Measurements from ENCODE around the gene LRBA.
A peak's percentile ranks its signal among the peaks of the same experiment; 100 is the strongest.
"Not testable (repeated sequence)": the region's sequence is repeated elsewhere in the genome, so short reads cannot be mapped to it uniquely, and the experiment has no call there.

Gene LRBA

GRCh38 chr4:150401083-150401687, 613.9 kb downstream of the LRBA start:
- no peaks in the 10 kb centered on the region for H3K9me3 ChIP-seq (ENCODE audit: control insufficient read depth in 2 of 2, low read length in 2 of 2)
- no peaks in the 10 kb centered on the region for H3K27me3 ChIP-seq (ENCODE audit: control insufficient read depth in 1 of 2, insufficient read depth in 2 of 2, low read length in 2 of 2)
- no peak overlapping the region for H3K9ac ChIP-seq (ENCODE audit: low read length in 2 of 2)
- no peak overlapping the region for H3K4me3 ChIP-seq (ENCODE audit: low read length in 2 of 2)
- peaks cover 3% of the 10 kb centered on the region for H3K4me1 ChIP-seq (ENCODE audit: control insufficient read depth, insufficient read depth, low read length)
- no peaks in the 10 kb centered on the region for H3K36me3 ChIP-seq (ENCODE audit: control insufficient read depth in 2 of 2, insufficient read depth in 2 of 2, low read length in 2 of 2)
- no peak overlapping the region for H3K27ac ChIP-seq (ENCODE audit: low read length)

GRCh38 chr4:150395872-150396271, 619.2 kb downstream of the LRBA start:
- H3K36me3 ChIP-seq (ENCODE audit: control insufficient read depth in 2 of 2, insufficient read depth in 2 of 2, low read length in 2 of 2), result no peaks in the 10 kb centered on the region
- H3K4me3 ChIP-seq (ENCODE audit: low read length in 2 of 2), result no peak overlapping the region
- H3K4me1 ChIP-seq (ENCODE audit: control insufficient read depth, insufficient read depth, low read length), result no peaks in the 10 kb centered on the region
- H3K9me3 ChIP-seq (ENCODE audit: control insufficient read depth in 2 of 2, low read length in 2 of 2), result no peaks in the 10 kb centered on the region
- H3K27me3 ChIP-seq (ENCODE audit: control insufficient read depth in 1 of 2, insufficient read depth in 2 of 2, low read length in 2 of 2), result no peaks in the 10 kb centered on the region
- no peak overlapping the region for H3K9ac ChIP-seq (ENCODE audit: low read length in 2 of 2)
- no peak overlapping the region for H3K27ac ChIP-seq (ENCODE audit: low read length)

DNA sequence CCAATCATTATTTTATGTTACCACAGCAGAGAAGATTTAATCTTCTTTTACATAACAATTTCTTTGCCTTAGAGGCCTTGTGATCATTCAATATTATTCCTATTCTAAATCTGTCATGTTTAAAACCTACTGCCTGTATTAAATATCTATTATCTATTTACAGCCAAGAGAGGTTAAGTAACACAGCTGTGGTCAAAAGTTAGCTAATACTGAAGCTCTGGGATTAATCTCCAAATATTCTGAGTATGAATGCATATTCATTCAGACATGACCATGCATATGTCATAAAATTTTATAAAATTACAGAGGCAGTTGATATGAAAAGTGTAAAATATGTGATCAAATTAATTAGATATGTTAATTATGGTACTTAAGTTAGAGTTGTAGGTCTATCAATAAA, 621.0 kb downstream of the LRBA start:
- no peaks in the 10 kb centered on the region for H3K4me1 ChIP-seq (ENCODE audit: control insufficient read depth, insufficient read depth, low read length)
- no peak overlapping the region for H3K9ac ChIP-seq (ENCODE audit: low read length in 2 of 2)
- no peak overlapping the region for H3K4me3 ChIP-seq (ENCODE audit: low read length in 2 of 2)
- H3K27ac ChIP-seq (ENCODE audit: low read length), result no peak overlapping the region
- H3K27me3 ChIP-seq (ENCODE audit: control insufficient read depth in 1 of 2, insufficient read depth in 2 of 2, low read length in 2 of 2), result no peaks in the 10 kb centered on the region
- no peaks in the 10 kb centered on the region for H3K9me3 ChIP-seq (ENCODE audit: control insufficient read depth in 2 of 2, low read length in 2 of 2)
- no peaks in the 10 kb centered on the region for H3K36me3 ChIP-seq (ENCODE audit: control insufficient read depth in 2 of 2, insufficient read depth in 2 of 2, low read length in 2 of 2)

- no peak overlapping the region for H3K4me3 ChIP-seq (ENCODE audit: low read length in 2 of 2)
- H3K36me3 ChIP-seq (ENCODE audit: control insufficient read depth in 2 of 2, insufficient read depth in 2 of 2, low read length in 2 of 2), result no peaks in the 10 kb centered on the region
- no peak overlapping the region for H3K9ac ChIP-seq (ENCODE audit: low read length in 2 of 2)
These were observed 624.0 kb downstream of the LRBA start for GRCh38 chr4:150391052-150391451.

DNA sequence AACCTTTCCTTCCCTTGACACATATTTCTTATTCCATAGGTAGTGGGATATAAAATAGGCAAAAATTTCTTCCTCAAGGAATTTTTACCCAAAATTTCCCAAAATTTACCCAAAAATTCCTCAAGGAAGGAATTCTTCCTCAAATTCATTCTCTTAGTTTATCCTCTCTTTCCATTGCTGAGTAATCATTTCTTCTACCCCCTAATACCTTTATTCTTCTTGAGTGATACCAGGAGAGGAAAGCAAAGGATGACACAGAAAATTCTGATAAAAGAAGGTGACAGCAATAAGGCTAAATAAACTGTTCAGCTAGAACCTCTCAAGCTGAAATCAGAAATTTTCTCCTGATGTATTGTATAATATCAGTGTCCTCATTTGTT, 624.6 kb downstream of the LRBA start:
- Histone ChIP-seq H3K27ac (ENCODE audit: low read length) (no peak overlapping the region), H3K27me3 (ENCODE audit: control insufficient read depth in 1 of 2, insufficient read depth in 2 of 2, low read length in 2 of 2) (no peaks in the 10 kb centered on the region), H3K36me3 (ENCODE audit: control insufficient read depth in 2 of 2, insufficient read depth in 2 of 2, low read length in 2 of 2) (no peaks in the 10 kb centered on the region), H3K9ac (ENCODE audit: low read length in 2 of 2) (no peak overlapping the region), H3K9me3 (ENCODE audit: control insufficient read depth in 2 of 2, low read length in 2 of 2) (no peaks in the 10 kb centered on the region), H3K4me3 (ENCODE audit: low read length in 2 of 2) (no peak overlapping the region), H3K4me1 (ENCODE audit: control insufficient read depth, insufficient read depth, low read length) (peaks cover 2% of the 10 kb centered on the region)

More at GRCh38 chr4:150391052-150391451, 624.0 kb downstream of the LRBA start:
- no peaks in the 10 kb centered on the region for H3K4me1 ChIP-seq (ENCODE audit: control insufficient read depth, insufficient read depth, low read length)
- H3K27me3 ChIP-seq (ENCODE audit: control insufficient read depth in 1 of 2, insufficient read depth in 2 of 2, low read length in 2 of 2), result no peaks in the 10 kb centered on the region
- H3K27ac ChIP-seq (ENCODE audit: low read length), result no peak overlapping the region
- no peaks in the 10 kb centered on the region for H3K9me3 ChIP-seq (ENCODE audit: control insufficient read depth in 2 of 2, low read length in 2 of 2)

DNA sequence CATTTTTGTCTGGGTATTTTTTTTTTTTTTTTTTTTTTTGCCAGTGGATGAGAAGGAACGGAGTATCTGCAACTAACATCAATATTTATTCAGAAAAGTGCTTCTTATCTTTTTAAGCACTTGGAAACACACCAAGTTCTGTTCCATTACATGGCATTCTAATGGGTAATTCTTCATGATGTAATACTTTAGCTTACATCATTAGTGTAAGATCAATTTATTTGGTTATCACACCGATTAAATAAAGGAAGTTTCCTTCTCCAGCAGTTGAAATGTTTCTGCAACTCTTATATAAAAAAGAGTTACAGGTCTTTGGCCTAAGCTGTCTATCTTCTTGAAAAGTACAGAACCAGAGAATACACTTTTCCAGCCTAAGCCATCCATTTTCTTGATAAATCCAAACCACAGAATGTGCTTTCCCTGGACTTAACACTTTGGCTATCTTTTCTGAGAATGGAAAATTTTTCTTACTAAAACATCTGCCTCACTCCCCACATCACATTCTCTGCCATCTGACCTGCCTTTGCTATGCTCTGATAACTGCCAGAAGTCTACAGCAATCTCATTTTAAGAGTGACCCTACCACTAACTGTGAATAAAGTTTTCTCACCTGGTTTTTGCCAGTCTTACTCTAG, 625.1 kb downstream of the LRBA start:
- Histone ChIP-seq H3K4me3 (ENCODE audit: low read length in 2 of 2) (no peak overlapping the region), H3K27me3 (ENCODE audit: control insufficient read depth in 1 of 2, insufficient read depth in 2 of 2, low read length in 2 of 2) (no peaks in the 10 kb centered on the region), H3K9me3 (ENCODE audit: control insufficient read depth in 2 of 2, low read length in 2 of 2) (no peaks in the 10 kb centered on the region), H3K27ac (ENCODE audit: low read length) (no peak overlapping the region), H3K4me1 (ENCODE audit: control insufficient read depth, insufficient read depth, low read length) (peaks cover 5% of the 10 kb centered on the region), H3K36me3 (ENCODE audit: control insufficient read depth in 2 of 2, insufficient read depth in 2 of 2, low read length in 2 of 2) (no peaks in the 10 kb centered on the region), H3K9ac (ENCODE audit: low read length in 2 of 2) (no peak overlapping the region)

GRCh38 chr4:150387981-150388380, 627.1 kb downstream of the LRBA start:
- no peak overlapping the region for H3K27ac ChIP-seq (ENCODE audit: low read length)
- peaks cover 5% of the 10 kb centered on the region for H3K4me1 ChIP-seq (ENCODE audit: control insufficient read depth, insufficient read depth, low read length)
- H3K9ac ChIP-seq (ENCODE audit: low read length in 2 of 2), result no peak overlapping the region
- H3K4me3 ChIP-seq (ENCODE audit: low read length in 2 of 2), result no peak overlapping the region
- no peaks in the 10 kb centered on the region for H3K27me3 ChIP-seq (ENCODE audit: control insufficient read depth in 1 of 2, insufficient read depth in 2 of 2, low read length in 2 of 2)
- no peaks in the 10 kb centered on the region for H3K36me3 ChIP-seq (ENCODE audit: control insufficient read depth in 2 of 2, insufficient read depth in 2 of 2, low read length in 2 of 2)
- H3K9me3 ChIP-seq (ENCODE audit: control insufficient read depth in 2 of 2, low read length in 2 of 2), result no peaks in the 10 kb centered on the region

GRCh38 chr4:150386415-150386814, 628.7 kb downstream of the LRBA start:
- H3K4me3 ChIP-seq (ENCODE audit: low read length in 2 of 2); H3K4me1 ChIP-seq (ENCODE audit: control insufficient read depth, insufficient read depth, low read length); H3K9ac ChIP-seq (ENCODE audit: low read length in 2 of 2); H3K36me3 ChIP-seq (ENCODE audit: control insufficient read depth in 2 of 2, insufficient read depth in 2 of 2, low read length in 2 of 2); H3K9me3 ChIP-seq (ENCODE audit: control insufficient read depth in 2 of 2, low read length in 2 of 2); H3K27me3 ChIP-seq (ENCODE audit: control insufficient read depth in 1 of 2, insufficient read depth in 2 of 2, low read length in 2 of 2); H3K27ac ChIP-seq (ENCODE audit: low read length): not testable (repeated sequence)

DNA sequence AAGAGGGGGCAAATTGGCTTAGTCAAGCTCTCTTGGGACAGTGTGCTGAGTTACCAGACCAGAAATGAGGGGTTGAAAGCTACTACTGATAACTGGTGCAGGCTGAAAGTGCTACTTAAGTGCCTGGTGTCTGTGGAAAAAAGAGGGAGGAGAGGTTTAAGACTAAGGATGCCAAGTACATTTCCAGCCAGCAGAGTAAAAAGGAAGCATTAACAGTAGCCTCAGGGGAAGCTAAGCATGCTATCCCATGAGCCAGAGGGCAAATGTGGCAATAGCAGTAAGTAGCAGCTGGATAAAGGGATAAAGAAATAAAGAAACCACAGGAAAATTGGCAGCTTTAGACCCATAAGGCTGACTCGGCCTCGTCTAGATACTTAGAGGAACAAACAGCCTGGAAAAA, 629.5 kb downstream of the LRBA start:
- Histone ChIP-seq H3K9me3 (ENCODE audit: control insufficient read depth in 2 of 2, low read length in 2 of 2) (no peaks in the 10 kb centered on the region), H3K27ac (ENCODE audit: low read length) (peak overlapping the region; percentile 26), H3K4me1 (ENCODE audit: control insufficient read depth, insufficient read depth, low read length) (peaks cover 5% of the 10 kb centered on the region), H3K27me3 (ENCODE audit: control insufficient read depth in 1 of 2, insufficient read depth in 2 of 2, low read length in 2 of 2) (no peaks in the 10 kb centered on the region), H3K9ac (ENCODE audit: low read length in 2 of 2) (no peak overlapping the region), H3K4me3 (ENCODE audit: low read length in 2 of 2) (no peak overlapping the region), H3K36me3 (ENCODE audit: control insufficient read depth in 2 of 2, insufficient read depth in 2 of 2, low read length in 2 of 2) (no peaks in the 10 kb centered on the region)

DNA sequence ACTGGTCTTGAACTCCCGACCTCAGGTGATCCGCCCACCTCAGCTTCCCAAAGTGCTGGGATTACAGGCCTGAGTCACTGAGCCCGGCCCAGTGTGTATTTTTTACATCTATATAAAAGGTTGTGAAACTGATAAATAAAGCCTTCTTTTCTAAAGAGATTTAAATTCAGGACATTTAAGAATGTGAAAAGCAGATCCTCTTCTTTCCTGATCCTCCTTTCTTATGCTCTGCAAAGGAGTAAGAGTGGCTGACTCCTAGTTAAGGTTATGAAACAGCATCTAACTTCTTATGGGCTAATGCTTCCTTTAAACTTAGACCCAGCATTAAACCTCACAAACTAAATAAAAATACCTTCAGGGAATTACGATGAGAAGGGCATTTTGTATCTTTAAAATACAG, 630.8 kb downstream of the LRBA start:
- Histone ChIP-seq H3K9ac (ENCODE audit: low read length in 2 of 2) (no peak overlapping the region), H3K27ac (ENCODE audit: low read length) (no peak overlapping the region), H3K4me3 (ENCODE audit: low read length in 2 of 2) (no peak overlapping the region), H3K4me1 (ENCODE audit: control insufficient read depth, insufficient read depth, low read length) (peaks cover 5% of the 10 kb centered on the region), H3K9me3 (ENCODE audit: control insufficient read depth in 2 of 2, low read length in 2 of 2) (no peaks in the 10 kb centered on the region), H3K27me3 (ENCODE audit: control insufficient read depth in 1 of 2, insufficient read depth in 2 of 2, low read length in 2 of 2) (no peaks in the 10 kb centered on the region), H3K36me3 (ENCODE audit: control insufficient read depth in 2 of 2, insufficient read depth in 2 of 2, low read length in 2 of 2) (no peaks in the 10 kb centered on the region)

DNA sequence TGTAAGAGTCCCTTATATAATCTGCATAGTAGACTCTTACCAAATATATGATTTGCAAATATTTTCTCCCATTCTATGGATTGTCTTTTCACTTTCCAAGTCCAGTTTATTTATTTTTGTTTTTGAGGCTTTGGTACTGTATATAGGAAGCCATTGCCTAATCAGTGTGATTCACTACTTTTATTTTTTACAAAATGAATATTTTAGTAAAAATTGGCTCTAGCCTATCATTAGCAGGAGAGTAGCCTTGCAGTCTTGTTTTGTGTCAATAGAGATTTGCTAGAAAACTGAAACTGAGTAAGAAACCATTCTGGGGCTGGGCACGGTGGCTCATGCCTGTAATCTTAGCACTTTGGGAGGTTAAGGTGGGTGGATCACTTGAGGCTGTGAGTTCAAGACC, 633.1 kb downstream of the LRBA start:
- no peaks in the 10 kb centered on the region for H3K27me3 ChIP-seq (ENCODE audit: control insufficient read depth in 1 of 2, insufficient read depth in 2 of 2, low read length in 2 of 2)
- no peaks in the 10 kb centered on the region for H3K36me3 ChIP-seq (ENCODE audit: control insufficient read depth in 2 of 2, insufficient read depth in 2 of 2, low read length in 2 of 2)
- no peak overlapping the region for H3K9ac ChIP-seq (ENCODE audit: low read length in 2 of 2)
- H3K27ac ChIP-seq (ENCODE audit: low read length), result no peak overlapping the region
- no peaks in the 10 kb centered on the region for H3K9me3 ChIP-seq (ENCODE audit: control insufficient read depth in 2 of 2, low read length in 2 of 2)
- no peak overlapping the region for H3K4me3 ChIP-seq (ENCODE audit: low read length in 2 of 2)
- H3K4me1 ChIP-seq (ENCODE audit: control insufficient read depth, insufficient read depth, low read length), result peaks cover 5% of the 10 kb centered on the region

All from stomach smooth muscle (tissue), 2 donors.